Hepatocyte (in vitro differentiated cells): ENCODE measurements around the gene ATF7IP. TPM values are rescaled to one million over a fixed set of nuclear protein-coding genes. Genes with fewer than 3 reads are reported as not detected.

Experiments
- DNase-seq: peaks from one replicate; pipeline ENCODE4 v3.0.0-alpha.2; 2016; ENCODE audit warnings: low spot score
- H2AFZ ChIP-seq: fragments of 200-600 bp; sonication (generic); 2 replicates; pipeline ENCODE4 v1.6.0; 2016; ENCODE audit warnings: antibody characterized with exemption, mild to moderate bottlenecking
- H3K27ac ChIP-seq: fragments of 200-600 bp; sonication (generic); 2 replicates; pipeline ENCODE4 v1.5.1; 2016; ENCODE audit warnings: mild to moderate bottlenecking
- H3K27me3 ChIP-seq: fragments of 200-600 bp; sonication (generic); 2 replicates; pipeline ENCODE4 v1.6.1; 2016
- H3K36me3 ChIP-seq: fragments of 200-600 bp; sonication (generic); replicated peaks from 2 replicates; pipeline ENCODE4 v1.5.1; 2016; ENCODE audit warnings: low read depth; ENCODE audit not compliant: insufficient read depth
- H3K4me1 ChIP-seq: fragments of 200-600 bp; sonication (generic); 2 replicates; pipeline ENCODE4 v1.5.1; 2016; ENCODE audit warnings: mild to moderate bottlenecking, moderate library complexity; ENCODE audit not compliant: insufficient read depth
- H3K4me2 ChIP-seq: fragments of 200-600 bp; sonication (generic); 2 replicates; pipeline ENCODE4 v1.6.0; 2016
- H3K4me3 ChIP-seq: fragments of 200-600 bp; sonication (generic); 2 replicates; pipeline ENCODE4 v1.5.1; 2016; ENCODE audit warnings: mild to moderate bottlenecking
- H3K79me2 ChIP-seq: fragments of 200-600 bp; sonication (generic); 2 replicates; pipeline ENCODE4 v1.6.0; 2017; ENCODE audit warnings: mild to moderate bottlenecking
- H3K9me2 ChIP-seq: fragments of 200-600 bp; sonication (generic); replicated peaks from 2 replicates; pipeline ENCODE4 v1.6.0; 2017; ENCODE audit warnings: mild to moderate bottlenecking; ENCODE audit not compliant: insufficient read depth
- H3K9me3 ChIP-seq: fragments of 200-600 bp; sonication (generic); 2 replicates; pipeline ENCODE4 v1.5.1; 2016; ENCODE audit warnings: low read depth, mild to moderate bottlenecking
- H4K20me1 ChIP-seq: fragments of 200-600 bp; sonication (generic); 2 replicates; pipeline ENCODE4 v1.6.0; 2016; ENCODE audit warnings: mild to moderate bottlenecking; ENCODE audit not compliant: insufficient read depth, poor library complexity, severe bottlenecking
- EZH2 ChIP-seq: fragments of 200-600 bp; sonication (generic); IDR thresholded peaks from 2 replicates; pipeline ENCODE4 v1.6.1; 2016; ENCODE audit warnings: antibody characterized with exemption, mild to moderate bottlenecking, borderline replicate concordance
- EZH2phosphoT487 ChIP-seq: fragments of 200-600 bp; sonication (generic); IDR thresholded peaks from one replicate; pipeline ENCODE4 v1.6.1; 2018; ENCODE audit warnings: antibody characterized with exemption, mild to moderate bottlenecking, low read depth, moderate library complexity; ENCODE audit not compliant: unreplicated experiment, severe bottlenecking
- WGBS: methylation state at CpG from one replicate; pipeline ENCODE4 v1.1.6; 2016; ENCODE audit warnings: low lambda C conversion rate; ENCODE audit errors: missing lambda C conversion rate; 5-methylcytosine and 5-hydroxymethylcytosine counted together
- polyA plus RNA-seq: library from polyadenylated mRNA; unstranded; fragments of >200 nt; fragmentation: Nextera tagmentation; extraction: Ambion mirVana; gene quantifications from 2 replicates; pipeline ENCODE4 v1.2.1, GENCODE V29; 2016
- total RNA-seq: library from RNA; depleted of rRNA; stranded (reverse); fragments of >200 nt; gene quantifications from 2 replicates; pipeline ENCODE4 v1.2.3, GENCODE V29; 2014
- TF ChIP-seq, protein P1 (sequence below): fragments of 200-600 bp; sonication (generic); IDR thresholded peaks from 2 replicates; pipeline ENCODE4 v1.5.1; 2016; ENCODE audit warnings: antibody characterized with exemption, mild to moderate bottlenecking; ENCODE audit not compliant: poor library complexity

The ATF7IP gene
- total and polyA plus RNA-seq, 2 experiments from 2014 or later, result 24.8 to 52.5 TPM

DNA sequence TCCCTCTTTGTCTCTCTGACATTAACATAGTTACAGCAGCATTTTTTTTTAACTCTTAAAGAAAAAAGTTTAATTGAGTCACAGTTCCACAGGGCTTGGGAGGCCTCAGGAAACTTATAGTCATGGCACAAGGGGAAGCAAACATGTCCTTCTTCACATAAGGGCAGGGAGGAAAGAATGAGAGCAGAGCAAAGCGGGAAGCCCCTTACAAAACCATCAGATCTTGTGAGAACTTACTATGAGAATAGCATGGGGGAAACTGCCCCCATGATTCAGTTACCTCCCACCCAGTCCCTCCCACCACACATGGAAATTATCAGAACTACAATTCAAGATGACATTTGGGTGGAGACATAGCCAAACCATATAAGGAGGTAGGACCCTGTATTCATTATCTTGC, 106.0 kb downstream of the ATF7IP start:
- Histone ChIP-seq H4K20me1 (no peaks in the 10 kb centered on the region), H3K4me3 (no peak overlapping the region), H3K4me2 (no peak overlapping the region), H3K9me2 (no peaks in the 10 kb centered on the region), H3K27ac (no peak overlapping the region), H3K9me3 (peaks cover 36% of the 10 kb centered on the region), H3K79me2 (peaks cover 26% of the 10 kb centered on the region), H2AFZ (no peak overlapping the region), H3K36me3 (peaks cover 9% of the 10 kb centered on the region), H3K27me3 (no peaks in the 10 kb centered on the region), H3K4me1 (no peaks in the 10 kb centered on the region)
- no peak for TF ChIP-seq EZH2
- TF ChIP-seq, protein P1, sequence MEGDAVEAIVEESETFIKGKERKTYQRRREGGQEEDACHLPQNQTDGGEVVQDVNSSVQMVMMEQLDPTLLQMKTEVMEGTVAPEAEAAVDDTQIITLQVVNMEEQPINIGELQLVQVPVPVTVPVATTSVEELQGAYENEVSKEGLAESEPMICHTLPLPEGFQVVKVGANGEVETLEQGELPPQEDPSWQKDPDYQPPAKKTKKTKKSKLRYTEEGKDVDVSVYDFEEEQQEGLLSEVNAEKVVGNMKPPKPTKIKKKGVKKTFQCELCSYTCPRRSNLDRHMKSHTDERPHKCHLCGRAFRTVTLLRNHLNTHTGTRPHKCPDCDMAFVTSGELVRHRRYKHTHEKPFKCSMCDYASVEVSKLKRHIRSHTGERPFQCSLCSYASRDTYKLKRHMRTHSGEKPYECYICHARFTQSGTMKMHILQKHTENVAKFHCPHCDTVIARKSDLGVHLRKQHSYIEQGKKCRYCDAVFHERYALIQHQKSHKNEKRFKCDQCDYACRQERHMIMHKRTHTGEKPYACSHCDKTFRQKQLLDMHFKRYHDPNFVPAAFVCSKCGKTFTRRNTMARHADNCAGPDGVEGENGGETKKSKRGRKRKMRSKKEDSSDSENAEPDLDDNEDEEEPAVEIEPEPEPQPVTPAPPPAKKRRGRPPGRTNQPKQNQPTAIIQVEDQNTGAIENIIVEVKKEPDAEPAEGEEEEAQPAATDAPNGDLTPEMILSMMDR, result no peak
- TF ChIP-seq EZH2phosphoT487, result no peak
- no peak for DNase-seq
- 100% methylated on average over 1 of the region's 1 CpG for WGBS

DNA sequence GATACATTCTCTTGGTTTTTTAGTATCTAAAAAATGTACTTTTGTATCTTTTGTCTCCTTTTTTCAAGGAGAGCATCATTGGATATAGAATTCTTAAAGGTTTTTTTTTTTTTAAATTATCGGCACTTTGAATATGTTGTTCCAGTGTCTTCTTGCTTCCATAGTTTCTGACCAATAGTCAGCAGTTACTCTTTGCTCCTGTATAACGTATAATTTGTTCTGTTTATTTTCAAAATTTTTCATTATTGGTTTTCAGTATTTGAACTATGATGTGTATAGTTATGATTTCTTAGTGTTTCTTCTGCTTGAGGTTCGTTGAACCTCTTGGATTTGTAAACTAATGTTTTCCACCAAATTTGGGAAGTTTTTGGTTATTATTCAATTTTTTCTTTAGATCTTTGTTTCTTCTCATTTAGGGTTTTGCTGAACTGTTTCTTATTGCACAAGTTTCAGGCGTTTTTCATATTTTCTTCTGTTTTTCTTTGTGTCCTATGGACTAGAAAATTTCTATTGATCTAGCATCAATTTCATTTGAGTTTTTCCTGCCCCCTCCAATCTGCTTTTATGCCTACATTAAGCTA, 108.3 kb downstream of the ATF7IP start:
- peak; percentile 8 for DNase-seq
- Histone ChIP-seq H4K20me1 (no peaks in the 10 kb centered on the region), H3K4me1 (no peaks in the 10 kb centered on the region), H3K27me3 (no peaks in the 10 kb centered on the region), H3K27ac (no peak overlapping the region), H3K4me2 (no peak overlapping the region), H3K4me3 (no peak overlapping the region), H3K9me3 (peaks cover 36% of the 10 kb centered on the region), H3K79me2 (peaks cover 15% of the 10 kb centered on the region), H3K36me3 (peaks cover 9% of the 10 kb centered on the region), H3K9me2 (no peaks in the 10 kb centered on the region), H2AFZ (no peak overlapping the region)
- TF ChIP-seq, protein P1, result no peak
- TF ChIP-seq EZH2 (no peak), EZH2phosphoT487 (no peak)
- WGBS, result 90% methylated on average over 4 of the region's 4 CpGs

DNA sequence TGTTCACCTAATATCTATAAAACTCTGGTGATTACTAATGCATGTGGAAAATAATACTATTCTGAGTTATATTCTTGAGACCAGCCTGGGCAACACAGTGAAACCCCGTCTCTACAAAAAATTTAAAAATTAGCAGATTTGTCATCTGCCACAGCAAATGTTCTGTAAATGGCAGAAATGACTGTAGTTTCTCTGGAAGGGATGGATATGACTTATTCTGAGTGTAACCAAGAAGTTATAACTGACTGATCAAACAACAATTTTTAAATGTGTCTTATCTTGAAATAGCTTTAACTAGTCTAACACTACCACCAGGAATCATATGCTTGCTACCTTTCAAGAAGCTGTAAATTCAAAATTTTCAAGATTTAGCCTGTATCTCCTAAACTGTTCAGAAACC, 113.5 kb downstream of the ATF7IP start:
- Histone ChIP-seq H3K9me3 (peaks cover 21% of the 10 kb centered on the region), H3K79me2 (peaks cover 5% of the 10 kb centered on the region), H3K4me1 (no peaks in the 10 kb centered on the region), H3K9me2 (no peaks in the 10 kb centered on the region), H3K4me2 (no peak overlapping the region), H3K4me3 (no peak overlapping the region), H3K27me3 (no peaks in the 10 kb centered on the region), H4K20me1 (no peaks in the 10 kb centered on the region), H3K36me3 (no peaks in the 10 kb centered on the region), H2AFZ (no peak overlapping the region), H3K27ac (no peak overlapping the region)
- TF ChIP-seq, protein P1, result no peak
- TF ChIP-seq EZH2phosphoT487 (no peak), EZH2 (no peak)
- DNase-seq, result no peak
- WGBS, result 100% methylated on average over 1 of the region's 1 CpG

DNA sequence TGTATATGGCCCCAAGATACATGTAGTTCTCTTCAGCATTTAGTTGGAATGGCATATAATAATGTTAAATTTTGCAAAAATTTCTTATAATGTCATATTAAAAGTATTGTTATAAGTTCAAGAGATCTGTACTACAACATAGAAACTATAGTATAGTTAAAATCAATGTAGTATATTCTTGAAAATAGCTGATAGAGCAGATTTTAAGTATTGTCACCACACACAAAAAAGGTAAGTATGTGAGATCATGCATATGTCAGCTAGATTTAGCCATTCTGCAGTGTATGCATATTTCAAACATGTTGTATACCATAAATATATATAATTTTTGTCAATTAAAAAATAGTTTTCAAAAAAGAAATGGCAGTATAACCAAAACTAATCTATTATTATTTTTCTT, 115.7 kb downstream of the ATF7IP start:
- Histone ChIP-seq H3K9me2 (no peaks in the 10 kb centered on the region), H4K20me1 (no peaks in the 10 kb centered on the region), H3K4me1 (no peaks in the 10 kb centered on the region), H3K4me3 (no peak overlapping the region), H3K27me3 (no peaks in the 10 kb centered on the region), H3K36me3 (no peaks in the 10 kb centered on the region), H3K4me2 (no peak overlapping the region), H3K9me3 (no peaks in the 10 kb centered on the region), H3K79me2 (no peaks in the 10 kb centered on the region), H3K27ac (no peak overlapping the region), H2AFZ (no peak overlapping the region)
- no peak for TF ChIP-seq EZH2
- DNase-seq, result no peak
